ENCODE measurements around the gene FBXL17.

FBXL17 gene

DNA sequence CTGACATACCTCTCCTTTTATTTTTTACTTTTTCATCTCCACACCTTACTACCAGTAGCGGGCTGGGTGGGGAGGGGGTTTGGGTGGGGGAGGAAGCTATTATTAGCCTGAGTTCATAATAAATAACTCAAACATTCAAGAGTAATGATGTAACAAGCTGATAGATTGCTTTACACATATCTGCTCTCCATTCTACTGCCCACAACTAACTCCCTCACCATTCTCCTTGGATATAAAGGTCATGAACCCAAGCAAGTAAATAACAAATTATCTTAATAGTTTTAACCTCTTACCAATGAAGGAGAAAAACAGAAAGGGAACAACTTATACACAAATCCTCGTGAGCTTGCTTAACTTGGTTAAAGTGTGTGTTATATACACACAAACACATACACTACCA lies 15.4 kb downstream of the FBXL17 start:
- Histone ChIP-seq H3K27me3 (ENCODE audit: insufficient read depth, low read length) (no peaks in the 10 kb centered on the region), H3K9me3 (ENCODE audit: low read length) (no peaks in the 10 kb centered on the region), H3K4me1 (ENCODE audit: insufficient read depth, low read length) (no peaks in the 10 kb centered on the region), H2AFZ (ENCODE audit: low read depth, low read length) (no peak overlapping the region), H3K36me3 (ENCODE audit: insufficient read depth, low read length) (peaks cover 7% of the 10 kb centered on the region), H3K4me3 (ENCODE audit: low read length) (no peak overlapping the region)

GRCh38 chr5:108361771-108362170 lies 20.1 kb downstream of the FBXL17 start:
- no peaks in the 10 kb centered on the region for H3K9me3 ChIP-seq (ENCODE audit: low read length)
- no peaks in the 10 kb centered on the region for H3K4me1 ChIP-seq (ENCODE audit: insufficient read depth, low read length)
- H3K27me3 ChIP-seq (ENCODE audit: insufficient read depth, low read length): no peaks in the 10 kb centered on the region
- H3K36me3 ChIP-seq (ENCODE audit: insufficient read depth, low read length): peaks cover 8% of the 10 kb centered on the region
- no peak overlapping the region for H3K4me3 ChIP-seq (ENCODE audit: low read length)
- no peak overlapping the region for H2AFZ ChIP-seq (ENCODE audit: low read depth, low read length)

DNA sequence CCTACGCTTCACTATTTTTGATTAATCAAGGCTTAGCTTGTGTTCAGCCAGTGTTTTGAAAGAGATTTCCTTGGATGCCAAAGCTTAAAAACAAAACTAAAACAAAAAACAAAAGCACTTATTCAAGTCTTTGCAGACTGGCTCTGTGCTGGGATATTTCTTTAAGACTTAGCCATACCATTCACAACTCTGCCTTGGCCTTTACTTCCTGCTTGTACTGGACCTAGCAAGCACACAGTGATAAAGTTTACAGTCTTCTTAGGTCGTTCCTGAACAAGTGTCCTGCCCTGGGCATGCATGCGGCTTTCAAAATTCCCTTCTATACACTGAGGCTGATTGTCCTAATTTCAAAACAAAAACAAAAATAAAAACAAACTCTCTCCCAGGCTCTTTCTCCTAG lies 20.7 kb downstream of the FBXL17 start:
- Histone ChIP-seq H3K36me3 (ENCODE audit: insufficient read depth, low read length) (peaks cover 5% of the 10 kb centered on the region), H2AFZ (ENCODE audit: low read depth, low read length) (no peak overlapping the region), H3K4me3 (ENCODE audit: low read length) (no peak overlapping the region)

GRCh38 chr5:108360280-108360679 lies 21.6 kb downstream of the FBXL17 start:
- H3K4me3 ChIP-seq (ENCODE audit: low read length): no peak overlapping the region
- H3K9me3 ChIP-seq (ENCODE audit: low read length): no peaks in the 10 kb centered on the region
- no peak overlapping the region for H2AFZ ChIP-seq (ENCODE audit: low read depth, low read length)
- peaks cover 5% of the 10 kb centered on the region for H3K36me3 ChIP-seq (ENCODE audit: insufficient read depth, low read length)
- H3K4me1 ChIP-seq (ENCODE audit: insufficient read depth, low read length): no peaks in the 10 kb centered on the region
- no peaks in the 10 kb centered on the region for H3K27me3 ChIP-seq (ENCODE audit: insufficient read depth, low read length)

More for the DNA sequence above, 20.7 kb downstream of the FBXL17 start:
- no peaks in the 10 kb centered on the region for H3K4me1 ChIP-seq (ENCODE audit: insufficient read depth, low read length)
- no peaks in the 10 kb centered on the region for H3K9me3 ChIP-seq (ENCODE audit: low read length)
- H3K27me3 ChIP-seq (ENCODE audit: insufficient read depth, low read length): no peaks in the 10 kb centered on the region

DNA sequence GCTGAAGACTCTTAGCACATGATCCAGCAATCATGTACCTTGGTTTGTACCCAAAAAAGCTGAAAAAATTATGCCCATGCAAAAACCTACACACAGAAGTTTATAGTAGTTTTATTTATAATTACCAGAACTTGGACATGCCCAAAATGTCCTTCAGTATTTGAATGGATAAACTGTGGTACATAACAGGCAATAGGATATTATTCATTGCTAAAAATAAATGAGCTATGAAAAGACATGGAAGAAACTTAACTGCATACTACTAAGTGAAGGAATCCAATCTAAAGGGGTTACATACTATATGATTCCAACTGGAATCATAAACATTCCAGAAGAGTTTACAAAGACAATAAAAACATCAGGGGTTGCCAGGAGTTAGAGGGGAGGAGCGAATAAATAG lies 25.6 kb downstream of the FBXL17 start:
- Histone ChIP-seq H2AFZ (ENCODE audit: low read depth, low read length) (no peak overlapping the region), H3K36me3 (ENCODE audit: insufficient read depth, low read length) (peaks cover 2% of the 10 kb centered on the region), H3K4me3 (ENCODE audit: low read length) (no peak overlapping the region), H3K4me1 (ENCODE audit: insufficient read depth, low read length) (no peaks in the 10 kb centered on the region), H3K27me3 (ENCODE audit: insufficient read depth, low read length) (no peaks in the 10 kb centered on the region), H3K9me3 (ENCODE audit: low read length) (no peaks in the 10 kb centered on the region)

GRCh38 chr5:108353087-108353486 lies 28.8 kb downstream of the FBXL17 start:
- H3K4me1 ChIP-seq (ENCODE audit: insufficient read depth, low read length): no peaks in the 10 kb centered on the region
- no peaks in the 10 kb centered on the region for H3K27me3 ChIP-seq (ENCODE audit: insufficient read depth, low read length)

GRCh38 chr5:108345541-108346171 lies 36.2 kb downstream of the FBXL17 start:
- Histone ChIP-seq H3K4me1 (ENCODE audit: insufficient read depth, low read length) (no peaks in the 10 kb centered on the region), H3K27me3 (ENCODE audit: insufficient read depth, low read length) (no peaks in the 10 kb centered on the region), H3K36me3 (ENCODE audit: insufficient read depth, low read length) (no peaks in the 10 kb centered on the region), H2AFZ (ENCODE audit: low read depth, low read length) (no peak overlapping the region), H3K9me3 (ENCODE audit: low read length) (no peaks in the 10 kb centered on the region), H3K4me3 (ENCODE audit: low read length) (no peak overlapping the region)

More at GRCh38 chr5:108353087-108353486, 28.8 kb downstream of the FBXL17 start:
- no peaks in the 10 kb centered on the region for H3K9me3 ChIP-seq (ENCODE audit: low read length)
- H2AFZ ChIP-seq (ENCODE audit: low read depth, low read length): no peak overlapping the region
- H3K36me3 ChIP-seq (ENCODE audit: insufficient read depth, low read length): no peaks in the 10 kb centered on the region
- no peak overlapping the region for H3K4me3 ChIP-seq (ENCODE audit: low read length)

DNA sequence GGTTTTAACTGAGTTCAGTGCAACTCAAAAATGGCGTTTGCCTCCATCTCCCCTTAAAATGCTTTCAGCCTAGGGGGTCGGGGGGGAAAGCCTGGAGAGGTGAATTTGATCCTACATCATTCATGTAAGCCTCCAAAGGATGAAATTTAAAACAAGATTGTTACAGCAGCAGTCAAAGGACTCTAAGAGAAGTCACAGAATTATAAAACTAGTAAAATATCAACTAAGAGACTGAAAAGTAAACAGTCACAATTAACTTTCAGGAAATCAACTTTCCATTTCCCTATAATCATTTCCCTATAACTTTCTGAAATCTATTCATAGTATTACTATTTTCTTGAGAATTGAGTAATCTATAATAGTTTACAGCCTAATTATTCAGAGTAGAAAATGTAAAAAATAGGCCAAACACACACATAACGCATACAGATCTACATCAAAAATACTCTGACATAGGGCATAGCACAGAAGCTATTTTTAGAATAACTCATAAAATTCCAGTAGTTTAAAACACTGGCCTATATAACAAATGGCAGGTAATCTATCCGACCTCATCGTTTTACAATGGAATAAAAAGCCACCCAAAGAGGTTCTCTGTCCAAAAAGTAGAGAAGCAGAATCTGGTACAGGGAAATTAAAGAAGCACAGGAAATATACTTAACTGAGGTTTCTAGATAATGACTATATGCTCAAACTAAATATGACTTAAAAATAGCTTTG lies 37.6 kb downstream of the FBXL17 start:
- Histone ChIP-seq H3K27me3 (ENCODE audit: insufficient read depth, low read length) (no peaks in the 10 kb centered on the region), H3K4me1 (ENCODE audit: insufficient read depth, low read length) (no peaks in the 10 kb centered on the region), H2AFZ (ENCODE audit: low read depth, low read length) (no peak overlapping the region), H3K36me3 (ENCODE audit: insufficient read depth, low read length) (no peaks in the 10 kb centered on the region), H3K9me3 (ENCODE audit: low read length) (no peaks in the 10 kb centered on the region), H3K4me3 (ENCODE audit: low read length) (no peak overlapping the region)

DNA sequence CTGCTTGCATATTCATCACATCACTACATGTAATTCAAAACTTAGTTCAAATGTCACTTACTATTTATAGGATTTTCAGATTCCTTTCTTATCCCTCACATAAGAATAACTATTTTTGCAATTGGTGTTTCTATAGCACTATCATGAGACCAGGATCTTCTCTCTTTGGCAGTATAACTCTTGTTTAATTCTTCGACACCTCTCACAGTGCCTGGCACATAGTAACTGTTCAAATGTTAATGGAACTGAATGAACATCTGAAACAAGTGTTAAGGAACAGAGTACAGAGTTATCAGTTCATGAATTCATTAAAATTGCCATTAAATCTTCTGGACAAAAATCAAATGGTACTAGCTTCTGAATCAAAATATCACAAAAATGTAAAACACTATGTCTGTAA lies 40.0 kb downstream of the FBXL17 start:
- Histone ChIP-seq H3K36me3 (ENCODE audit: insufficient read depth, low read length) (no peaks in the 10 kb centered on the region), H3K27me3 (ENCODE audit: insufficient read depth, low read length) (no peaks in the 10 kb centered on the region), H3K9me3 (ENCODE audit: low read length) (no peaks in the 10 kb centered on the region), H3K4me1 (ENCODE audit: insufficient read depth, low read length) (no peaks in the 10 kb centered on the region), H2AFZ (ENCODE audit: low read depth, low read length) (no peak overlapping the region), H3K4me3 (ENCODE audit: low read length) (no peak overlapping the region)

DNA sequence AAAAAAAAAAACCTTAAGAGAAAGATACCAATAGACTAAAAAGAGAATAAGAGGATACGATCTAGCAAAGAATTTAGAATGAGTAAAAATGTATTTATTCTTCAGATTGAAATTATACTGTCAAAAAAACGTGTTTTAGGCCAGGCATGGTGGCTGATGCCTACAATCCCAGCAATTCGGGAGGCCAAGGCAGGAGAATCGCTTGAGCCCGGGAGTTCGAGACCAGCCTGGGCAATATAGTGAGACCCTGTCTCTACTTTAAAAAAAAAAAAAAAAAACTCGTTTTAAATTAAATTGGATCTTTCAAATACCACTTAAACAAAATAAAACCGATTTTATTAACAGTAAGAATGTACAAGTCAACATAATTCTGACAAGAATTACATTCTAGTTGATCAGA lies 41.8 kb downstream of the FBXL17 start:
- Histone ChIP-seq H3K36me3 (ENCODE audit: insufficient read depth, low read length) (no peaks in the 10 kb centered on the region), H3K9me3 (ENCODE audit: low read length) (no peaks in the 10 kb centered on the region), H2AFZ (ENCODE audit: low read depth, low read length) (no peak overlapping the region), H3K4me1 (ENCODE audit: insufficient read depth, low read length) (no peaks in the 10 kb centered on the region), H3K4me3 (ENCODE audit: low read length) (no peak overlapping the region), H3K27me3 (ENCODE audit: insufficient read depth, low read length) (no peaks in the 10 kb centered on the region)

DNA sequence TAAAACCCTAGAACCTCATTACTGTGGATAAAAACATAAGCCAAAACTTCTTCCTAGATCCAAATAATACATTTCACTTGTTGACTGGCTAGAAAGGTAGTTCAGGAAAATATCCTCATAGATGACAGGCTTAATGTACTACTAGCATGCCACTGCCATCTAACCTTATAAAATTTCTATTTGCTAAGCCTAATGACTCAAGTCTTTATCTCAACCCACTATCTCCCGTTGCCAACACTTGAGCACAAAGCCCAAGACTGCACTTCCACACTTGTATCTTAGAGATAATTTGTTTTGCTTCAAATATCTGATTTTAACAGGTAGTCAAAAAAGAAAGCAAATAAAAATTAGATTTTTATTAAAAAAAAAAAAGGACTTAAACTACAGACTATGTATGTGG lies 42.7 kb downstream of the FBXL17 start:
- no peak overlapping the region for H3K4me3 ChIP-seq (ENCODE audit: low read length)
- H3K9me3 ChIP-seq (ENCODE audit: low read length): no peaks in the 10 kb centered on the region
- no peaks in the 10 kb centered on the region for H3K36me3 ChIP-seq (ENCODE audit: insufficient read depth, low read length)
- no peak overlapping the region for H2AFZ ChIP-seq (ENCODE audit: low read depth, low read length)
- no peaks in the 10 kb centered on the region for H3K27me3 ChIP-seq (ENCODE audit: insufficient read depth, low read length)
- H3K4me1 ChIP-seq (ENCODE audit: insufficient read depth, low read length): no peaks in the 10 kb centered on the region

DNA sequence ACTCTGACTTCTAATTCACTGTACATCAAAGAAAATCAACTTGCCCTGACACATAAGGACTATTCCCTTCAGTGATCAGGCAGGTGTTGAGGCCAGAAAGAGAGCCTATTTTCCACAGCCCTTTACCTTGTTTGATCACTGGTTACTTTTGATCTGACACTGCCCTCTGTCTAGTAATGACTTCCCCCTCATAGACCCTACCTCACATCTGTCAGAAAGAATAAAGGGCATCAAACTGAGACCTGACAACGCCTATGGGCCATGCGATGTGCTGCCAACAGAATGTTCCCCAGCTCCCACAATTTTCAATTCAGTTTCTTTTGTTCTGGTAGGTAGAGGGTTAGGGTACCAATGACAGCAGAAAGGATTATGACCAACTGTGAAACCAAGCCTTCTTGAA lies 47.7 kb downstream of the FBXL17 start:
- Histone ChIP-seq H3K9me3 (ENCODE audit: low read length) (no peaks in the 10 kb centered on the region), H3K27me3 (ENCODE audit: insufficient read depth, low read length) (no peaks in the 10 kb centered on the region), H2AFZ (ENCODE audit: low read depth, low read length) (no peak overlapping the region), H3K36me3 (ENCODE audit: insufficient read depth, low read length) (no peaks in the 10 kb centered on the region), H3K4me1 (ENCODE audit: insufficient read depth, low read length) (no peaks in the 10 kb centered on the region), H3K4me3 (ENCODE audit: low read length) (no peak overlapping the region)

DNA sequence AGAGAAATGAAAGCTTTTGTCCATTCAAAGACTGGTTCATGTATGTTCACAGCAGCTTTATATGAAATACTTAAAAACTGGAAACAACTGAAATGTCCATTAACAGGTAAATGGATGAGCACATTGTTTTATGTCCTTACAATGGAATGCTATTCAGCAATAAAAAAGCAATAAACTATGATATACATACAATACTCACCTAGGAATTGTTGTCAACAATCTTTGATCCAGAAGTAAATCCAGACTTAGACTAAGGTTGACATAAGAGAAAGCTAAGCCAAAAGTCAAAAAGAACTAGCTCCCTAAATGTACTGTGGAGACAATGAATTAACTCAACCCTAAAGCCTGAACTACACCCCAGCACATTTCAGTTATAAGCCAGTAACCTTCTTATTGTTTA lies 54.9 kb downstream of the FBXL17 start:
- Histone ChIP-seq H2AFZ (ENCODE audit: low read depth, low read length) (no peak overlapping the region), H3K4me3 (ENCODE audit: low read length) (no peak overlapping the region), H3K4me1 (ENCODE audit: insufficient read depth, low read length) (no peaks in the 10 kb centered on the region), H3K27me3 (ENCODE audit: insufficient read depth, low read length) (no peaks in the 10 kb centered on the region), H3K9me3 (ENCODE audit: low read length) (no peaks in the 10 kb centered on the region), H3K36me3 (ENCODE audit: insufficient read depth, low read length) (no peaks in the 10 kb centered on the region)

DNA sequence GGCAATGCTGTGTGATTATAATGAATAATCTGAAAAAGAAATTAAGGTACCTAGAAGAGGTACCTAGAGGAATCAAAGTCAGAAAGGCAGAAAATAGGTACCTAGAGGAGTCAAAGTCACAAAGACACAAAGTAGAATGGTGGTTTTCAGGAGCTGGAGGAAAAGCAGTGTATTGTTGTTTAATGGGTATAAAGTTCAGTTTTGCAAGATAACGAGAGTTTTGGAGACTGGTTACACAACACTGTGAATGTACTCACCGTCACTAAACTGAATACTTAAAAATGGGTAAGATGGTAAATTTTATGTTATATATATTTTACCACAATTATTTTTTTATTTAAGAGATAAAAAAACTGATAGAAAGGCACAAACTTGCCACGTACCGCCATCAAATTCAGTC lies 57.0 kb downstream of the FBXL17 start:
- Histone ChIP-seq H2AFZ (ENCODE audit: low read depth, low read length) (no peak overlapping the region), H3K4me3 (ENCODE audit: low read length) (no peak overlapping the region), H3K27me3 (ENCODE audit: insufficient read depth, low read length) (no peaks in the 10 kb centered on the region), H3K4me1 (ENCODE audit: insufficient read depth, low read length) (no peaks in the 10 kb centered on the region), H3K9me3 (ENCODE audit: low read length) (no peaks in the 10 kb centered on the region), H3K36me3 (ENCODE audit: insufficient read depth, low read length) (no peaks in the 10 kb centered on the region)
